HCT116 (cell line): ENCODE measurements around the gene C20orf141.

Source experiments
- JUND ChIP-seq: IDR thresholded peaks from 2 replicates; pipeline ENCODE4 v1.6.1; 2012
- POLR2A ChIP-seq: IDR thresholded peaks from 2 replicates; pipeline ENCODE4 v1.7.0; 2011; ENCODE audit warnings: borderline replicate concordance; ENCODE audit not compliant: insufficient read depth, insufficient read length; ENCODE audit errors: extremely low read depth
- TF ChIP-seq, protein P1 (sequence below), 3 experiments: fragments of 200-600 bp in 1 of 3; sonication (generic) in 1 of 3; IDR thresholded peaks in 2 of 3; conservative IDR thresholded peaks in 1 of 3; 2 replicates each; pipeline ENCODE4 v1.5.1; 2012 to 2017; ENCODE audit warnings: low read depth in 2 of 3, low read length in 2 of 3, antibody characterized with exemption in 1 of 3, borderline replicate concordance in 1 of 3, control low read depth in 1 of 3, mild to moderate bottlenecking in 1 of 3, mixed read lengths in 1 of 3, mixed run types in 1 of 3, moderate library complexity in 1 of 3; ENCODE audit not compliant: insufficient read depth in 1 of 3
- TF ChIP-seq, protein P2 (sequence below): IDR thresholded peaks from 2 replicates; pipeline ENCODE4 v1.6.1; 2012
- TF ChIP-seq, protein P3 (sequence below): IDR thresholded peaks from 2 replicates; pipeline ENCODE4 v1.6.1; 2012

DNA sequence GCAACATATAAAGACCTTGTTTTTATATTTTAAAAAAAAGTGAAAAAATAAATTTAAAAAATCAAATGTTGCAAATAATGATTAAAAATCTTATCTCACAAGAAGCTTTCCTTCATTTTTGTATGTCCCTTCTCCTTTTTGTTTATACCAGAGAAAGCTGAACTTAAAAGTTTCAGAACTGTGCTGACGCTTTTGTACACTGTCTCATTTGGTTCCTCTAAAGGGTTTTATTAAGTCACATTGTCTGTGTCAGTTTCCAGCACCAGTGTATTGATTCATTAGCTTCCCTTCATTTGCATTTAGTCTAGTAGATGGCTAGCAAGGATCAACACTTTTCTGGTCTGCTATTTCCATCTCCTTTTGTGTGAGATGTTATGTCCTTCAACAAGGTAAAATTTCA, 19.0 kb downstream of the C20orf141 start:
- TF ChIP-seq, protein P1, sequence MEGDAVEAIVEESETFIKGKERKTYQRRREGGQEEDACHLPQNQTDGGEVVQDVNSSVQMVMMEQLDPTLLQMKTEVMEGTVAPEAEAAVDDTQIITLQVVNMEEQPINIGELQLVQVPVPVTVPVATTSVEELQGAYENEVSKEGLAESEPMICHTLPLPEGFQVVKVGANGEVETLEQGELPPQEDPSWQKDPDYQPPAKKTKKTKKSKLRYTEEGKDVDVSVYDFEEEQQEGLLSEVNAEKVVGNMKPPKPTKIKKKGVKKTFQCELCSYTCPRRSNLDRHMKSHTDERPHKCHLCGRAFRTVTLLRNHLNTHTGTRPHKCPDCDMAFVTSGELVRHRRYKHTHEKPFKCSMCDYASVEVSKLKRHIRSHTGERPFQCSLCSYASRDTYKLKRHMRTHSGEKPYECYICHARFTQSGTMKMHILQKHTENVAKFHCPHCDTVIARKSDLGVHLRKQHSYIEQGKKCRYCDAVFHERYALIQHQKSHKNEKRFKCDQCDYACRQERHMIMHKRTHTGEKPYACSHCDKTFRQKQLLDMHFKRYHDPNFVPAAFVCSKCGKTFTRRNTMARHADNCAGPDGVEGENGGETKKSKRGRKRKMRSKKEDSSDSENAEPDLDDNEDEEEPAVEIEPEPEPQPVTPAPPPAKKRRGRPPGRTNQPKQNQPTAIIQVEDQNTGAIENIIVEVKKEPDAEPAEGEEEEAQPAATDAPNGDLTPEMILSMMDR (IDR thresholded peaks at IDR 0.05 in 2 of 3, conservative IDR thresholded peaks at IDR 0.05 in 1 of 3; ENCODE audit: borderline replicate concordance in 1 of 3, insufficient read depth in 1 of 3, low read depth in 2 of 3, low read length in 2 of 3) = no peak
- no peak for TF ChIP-seq JUND
- TF ChIP-seq, protein P2, sequence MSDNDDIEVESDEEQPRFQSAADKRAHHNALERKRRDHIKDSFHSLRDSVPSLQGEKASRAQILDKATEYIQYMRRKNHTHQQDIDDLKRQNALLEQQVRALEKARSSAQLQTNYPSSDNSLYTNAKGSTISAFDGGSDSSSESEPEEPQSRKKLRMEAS = no peak
- no peak for TF ChIP-seq POLR2A
- TF ChIP-seq, protein P3, sequence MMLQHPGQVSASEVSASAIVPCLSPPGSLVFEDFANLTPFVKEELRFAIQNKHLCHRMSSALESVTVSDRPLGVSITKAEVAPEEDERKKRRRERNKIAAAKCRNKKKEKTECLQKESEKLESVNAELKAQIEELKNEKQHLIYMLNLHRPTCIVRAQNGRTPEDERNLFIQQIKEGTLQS = no peak
